ENCODE data around the gene FOXO3. TPM values are rescaled to one million over a fixed set of nuclear protein-coding genes. Genes with fewer than 3 reads are reported as not detected.
A peak's percentile ranks its signal among the peaks of the same experiment; 100 is the strongest.

FOXO3 gene
- total and polyA plus RNA-seq, 2 of the 13 experiments (the other 11 are each of a cell fraction or from before 2014, with no cell fraction given) = 16.0 to 22.5 TPM

- Histone ChIP-seq H4K20me1 (ENCODE audit: insufficient read depth, low read length) (no peaks in the 10 kb centered on the region), H3K79me2 (ENCODE audit: insufficient read depth, low read length) (no peaks in the 10 kb centered on the region), H3K4me1 (ENCODE audit: insufficient read depth, low read length) (peaks cover 82% of the 10 kb centered on the region), H3K4me3 (replicated peaks in 1 of 3; ENCODE audit: insufficient read depth in 1 of 3, low read depth in 2 of 3, low read length in 3 of 3) (peak overlapping the region in 1 of 3 experiments; percentile 44; a peak in 2 of 6 replicates), H3K27me3 (ENCODE audit: control insufficient read depth in 1 of 2, insufficient read depth in 2 of 2, low read length in 2 of 2) (peaks cover 0 to 2% of the 10 kb centered on the region in 2 experiments; a peak in 1 of 5 replicates), H3K9me3 (ENCODE audit: low read length) (no peaks in the 10 kb centered on the region), H2AFZ (ENCODE audit: low read length) (no peak overlapping the region), H3K27ac (ENCODE audit: extremely low read length, insufficient read depth, low read length) (no peak overlapping the region), H3K36me3 (replicated peaks in 1 of 2; ENCODE audit: control insufficient read depth in 1 of 2, insufficient read depth in 2 of 2, low read length in 2 of 2) (no peaks in the 10 kb centered on the region), H3K4me2 (ENCODE audit: low read depth, low read length) (peak overlapping the region; percentile 75), H3K9ac (ENCODE audit: insufficient read depth, low read depth, low read length) (no peak overlapping the region)
- peak; percentile 53 for FAIRE-seq
- intact Hi-C loops (cut with micrococcal nuclease; ENCODE audit: unreplicated experiment) = loop anchor here (5.0 to 10.0 kb wide), 2 partner anchors 67 to 150 kb away; partner anchors contain the start of gene FOXO3
- BruUV-seq (replicated peaks) = no TSS peak
- ChIA-PET POLR2A (interaction anchor here (1.6 kb wide), 1 partner anchor 154 kb away, joined by 5 read pairs; the partner anchor contains the start of gene FOXO3), CTCF (ENCODE audit: low intra/inter-chr PET ratio, low total read pairs) (interaction anchor here (1.5 kb wide), 1 partner anchor 68 kb away, joined by 5 read pairs; no protein-coding TSS in a partner anchor)
- DNase-seq (ENCODE audit: low spot score) = peak; percentile 20
- ATAC-seq = peak; percentile 43
- 38% methylated on average over 8 of the region's 9 CpGs for WGBS (ENCODE audit: low lambda C conversion rate)
- in situ Hi-C loops (cut with HindIII; ENCODE audit: extremely low pct_ligation_motif_present, low pct_unique_long_range_greater_than_20kb) = no loop called here
- TF ChIP-seq PAX8 (CRISPR knock-in tag; IDR thresholded peaks at IDR 0.05; ENCODE audit: borderline replicate concordance) = no peak
- TF ChIP-seq STAG1 (CRISPR knock-in tag; IDR thresholded peaks at IDR 0.05) = peak; percentile 24; the same call in 1 of the 2 replicates
- TF ChIP-seq ESRRA (CRISPR knock-in tag; IDR thresholded peaks at IDR 0.05; ENCODE audit: low read depth) = no peak
- no peak for TF ChIP-seq HES4 (CRISPR knock-in tag; IDR thresholded peaks at IDR 0.05; ENCODE audit: borderline replicate concordance)
- TF ChIP-seq NR2F6 (IDR thresholded peaks at IDR 0.05) = no peak
- no peak for TF ChIP-seq NR2F6 (CRISPR knock-in tag; IDR thresholded peaks at IDR 0.05)
- peak; percentile 50 for TF ChIP-seq CTCF (CRISPR knock-in tag; IDR thresholded peaks at IDR 0.05)
- peak; percentile 10; the same call in 1 of the 2 replicates for TF ChIP-seq TBX2 (CRISPR knock-in tag; IDR thresholded peaks at IDR 0.05; ENCODE audit: borderline replicate concordance)
- TF ChIP-seq ZMYM3 (CRISPR knock-in tag; IDR thresholded peaks at IDR 0.05) = 0 out of 2 replicates have a peak, but pooled peaks have one; percentile 44
- TF ChIP-seq ZNF770 (CRISPR knock-in tag; IDR thresholded peaks at IDR 0.05) = peak; percentile 90
- no peak for TF ChIP-seq ZNF530 (CRISPR knock-in tag; IDR thresholded peaks at IDR 0.05; ENCODE audit: low read depth)
- peak; percentile 25; the same call in 1 of the 2 replicates for TF ChIP-seq ZNF687 (CRISPR knock-in tag; IDR thresholded peaks at IDR 0.05)
- 0 out of 2 replicates have a peak, but pooled peaks have one; percentile 25 for TF ChIP-seq HDAC1 (CRISPR knock-in tag; IDR thresholded peaks at IDR 0.05)
- TF ChIP-seq ZSCAN31 (CRISPR knock-in tag; IDR thresholded peaks at IDR 0.05; ENCODE audit: low read depth) = 0 out of 2 replicates have a peak, but pooled peaks have one; percentile 32
- no peak for TF ChIP-seq CC2D1A (CRISPR knock-in tag; IDR thresholded peaks at IDR 0.05)
- TF ChIP-seq ZMAT5 (CRISPR knock-in tag; IDR thresholded peaks at IDR 0.05; ENCODE audit: borderline replicate concordance, low read depth) = no peak
These were observed 154.2 kb downstream of the FOXO3 start for GRCh38 chr6:108714766-108715414.
